Activated T-cell treated with anti-CD3 and anti-CD28 coated beads, Interleukin-2, amount 50 U/mL, for 1 hour (primary cell): ENCODE results near the gene FLT1.

Experiments used
- DNase-seq: peaks from one replicate; pipeline ENCODE4 v3.0.0-alpha.2; 2020

The FLT1 gene

DNA sequence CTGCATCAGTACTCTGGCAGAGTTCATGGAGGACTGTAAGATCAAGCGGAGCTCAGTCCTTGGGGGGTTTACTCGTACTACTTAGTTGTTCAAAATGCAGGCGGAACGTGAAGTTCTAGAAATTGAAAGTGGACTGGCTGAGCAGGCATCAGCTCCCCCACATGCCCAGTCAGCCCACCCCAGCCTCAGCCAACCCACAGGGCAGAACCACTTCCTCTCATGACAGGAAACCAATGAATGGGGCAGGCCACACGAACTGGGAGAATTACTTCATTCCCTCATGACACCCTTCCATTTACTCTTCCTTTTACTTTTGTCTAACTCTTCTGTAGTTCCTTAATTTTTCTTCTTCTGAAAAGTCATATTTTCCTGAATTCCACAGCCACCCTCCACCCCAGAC is 71.9 kb downstream of the FLT1 start:
- no peak for DNase-seq

GRCh38 chr13:28421676-28422410 is 73.1 kb downstream of the FLT1 start:
- no peak for DNase-seq

- no peak for DNase-seq
These were observed 74.2 kb downstream of the FLT1 start for GRCh38 chr13:28420704-28421103.

DNA sequence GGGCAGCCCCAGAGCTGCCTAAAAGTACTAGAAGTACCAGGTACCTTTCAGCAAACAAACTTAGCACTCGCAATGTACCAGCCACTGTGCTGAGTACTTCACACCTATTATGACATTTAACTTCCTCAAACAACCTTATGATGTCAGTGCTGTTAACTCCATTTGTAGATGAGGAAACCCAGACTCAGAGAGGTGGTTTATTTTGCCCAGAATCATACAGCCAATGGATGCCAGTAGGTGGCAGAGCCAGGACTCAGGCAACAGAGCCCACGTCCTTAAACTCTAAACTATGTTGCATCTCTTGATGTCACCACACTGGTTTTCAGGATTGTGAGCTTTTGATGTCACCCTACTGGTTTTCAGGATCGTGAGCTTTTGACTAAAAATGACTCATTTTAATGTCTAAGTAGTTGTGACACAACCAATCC is 78.9 kb downstream of the FLT1 start:
- DNase-seq: no peak

- no peak for DNase-seq
These were observed 80.9 kb downstream of the FLT1 start for GRCh38 chr13:28413999-28414398.

GRCh38 chr13:28412981-28413380 is 81.9 kb downstream of the FLT1 start:
- no peak for DNase-seq

- no peak for DNase-seq
These were observed 83.0 kb downstream of the FLT1 start for GRCh38 chr13:28411831-28412353.

DNA sequence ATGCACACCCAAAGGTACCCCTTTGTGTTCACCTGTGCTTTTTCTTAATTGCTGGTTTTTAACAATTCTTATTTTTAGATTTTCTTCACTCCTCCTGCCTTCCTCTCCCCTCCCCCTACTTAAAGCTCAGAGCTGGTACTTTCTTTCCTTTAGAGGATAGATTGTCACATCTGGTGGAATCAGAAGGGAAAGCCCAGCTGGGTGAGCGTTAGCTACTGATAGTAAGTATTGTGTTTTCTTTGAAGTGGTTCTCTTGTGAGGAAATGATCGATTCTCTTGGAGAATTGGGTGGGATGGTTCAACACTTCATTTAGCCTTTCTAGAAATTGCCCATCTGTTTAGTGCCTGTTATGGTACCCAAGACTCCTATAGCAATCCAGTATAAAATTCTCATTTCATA is 84.8 kb downstream of the FLT1 start:
- no peak for DNase-seq

- no peak for DNase-seq
These were observed 85.3 kb downstream of the FLT1 start for GRCh38 chr13:28409648-28410047.

GRCh38 chr13:28408863-28409262 is 86.1 kb downstream of the FLT1 start:
- no peak for DNase-seq

- no peak for DNase-seq
These were observed 86.6 kb downstream of the FLT1 start for GRCh38 chr13:28408235-28408848.

- no peak for DNase-seq
These were observed 88.1 kb downstream of the FLT1 start for GRCh38 chr13:28406733-28407266.

- no peak for DNase-seq
These were observed 92.9 kb downstream of the FLT1 start for GRCh38 chr13:28402057-28402381.

DNA sequence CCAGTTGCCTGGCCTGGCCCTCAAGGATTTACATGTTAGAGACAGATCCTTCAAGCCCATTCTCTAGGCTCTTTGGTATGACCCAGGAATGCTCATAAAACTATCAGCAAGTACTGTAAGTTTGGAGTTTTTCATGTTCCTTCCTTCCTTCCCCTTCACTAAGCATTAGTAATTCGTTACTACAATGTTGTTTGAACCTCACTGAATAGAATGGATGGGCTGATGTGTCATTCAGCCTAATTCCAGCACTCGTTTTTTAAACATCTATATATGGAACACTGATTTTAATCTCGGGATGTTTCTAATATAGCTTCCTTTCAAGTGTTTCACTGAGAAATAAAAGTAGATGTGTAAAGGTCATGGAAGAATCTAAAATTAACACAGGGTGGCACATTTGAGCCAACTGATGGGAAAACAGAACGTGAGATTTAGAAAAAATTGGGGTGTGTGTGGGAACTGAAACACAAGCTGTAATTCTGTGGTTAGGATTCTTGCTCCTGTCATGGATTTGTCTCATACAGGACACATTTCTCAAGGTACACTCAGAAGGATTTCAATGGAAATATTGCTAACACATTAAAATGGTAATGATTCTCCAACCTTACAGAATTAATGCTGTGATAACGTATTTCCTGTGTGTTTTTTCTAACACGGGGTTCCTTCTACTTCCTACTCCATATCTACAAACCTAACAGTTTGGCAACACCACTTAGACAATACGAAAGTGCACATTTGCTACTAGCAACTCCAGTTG is 93.4 kb downstream of the FLT1 start:
- no peak for DNase-seq

- DNase-seq: no peak
These were observed 98.9 kb downstream of the FLT1 start for GRCh38 chr13:28396053-28396452.

- no peak for DNase-seq
These were observed 100.5 kb downstream of the FLT1 start for GRCh38 chr13:28394422-28394821.

DNA sequence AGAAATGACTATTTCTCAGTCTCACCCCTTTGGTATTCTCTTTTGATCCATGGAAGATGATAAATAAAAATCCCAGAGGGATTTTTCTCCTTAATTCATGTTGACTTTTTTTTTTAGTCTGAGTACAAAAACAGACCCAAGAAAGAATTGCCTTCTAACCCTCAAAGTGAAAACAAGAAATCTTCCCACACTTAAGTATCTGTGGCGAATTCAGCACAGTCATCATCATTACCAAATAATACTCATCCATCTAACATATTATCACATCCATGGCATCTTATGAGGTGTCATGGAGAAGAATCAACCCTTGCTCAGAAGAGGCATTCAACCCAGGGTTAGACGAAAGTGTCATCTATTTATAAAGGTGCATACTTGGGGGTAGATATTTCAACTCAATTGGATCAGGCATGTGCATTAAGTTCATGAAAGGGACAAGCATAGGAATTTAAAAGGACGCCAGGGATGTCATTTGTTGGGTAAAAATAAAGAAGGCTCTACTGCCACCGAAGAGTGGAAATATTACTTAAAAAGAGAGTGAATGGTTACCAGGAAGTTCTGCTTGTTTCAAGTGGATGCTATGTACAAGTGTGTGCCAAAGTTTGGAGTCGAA is 101.9 kb downstream of the FLT1 start:
- DNase-seq: no peak

- DNase-seq: no peak
These were observed 102.5 kb downstream of the FLT1 start for GRCh38 chr13:28392428-28392827.

GRCh38 chr13:28387740-28388501 is 107.0 kb downstream of the FLT1 start:
- DNase-seq: no peak

DNA sequence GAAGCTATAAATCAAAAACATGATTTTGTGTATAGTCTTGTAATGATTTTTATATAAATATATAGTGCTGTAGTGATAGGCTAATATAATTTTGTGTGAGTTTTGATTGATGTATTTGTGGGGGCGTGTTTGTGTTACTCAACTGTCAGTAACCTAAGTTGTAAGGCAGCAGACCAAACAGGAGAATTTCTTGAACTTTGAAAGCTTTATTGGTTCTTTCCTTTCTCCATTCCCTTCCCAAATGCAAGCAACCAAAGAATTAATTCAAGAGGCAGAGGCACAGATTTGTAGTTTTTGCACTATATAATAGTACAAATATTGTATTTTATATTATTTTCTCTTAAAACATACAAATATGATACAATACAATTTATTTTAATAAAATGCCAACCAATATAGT is 109.6 kb downstream of the FLT1 start:
- DNase-seq: no peak

DNA sequence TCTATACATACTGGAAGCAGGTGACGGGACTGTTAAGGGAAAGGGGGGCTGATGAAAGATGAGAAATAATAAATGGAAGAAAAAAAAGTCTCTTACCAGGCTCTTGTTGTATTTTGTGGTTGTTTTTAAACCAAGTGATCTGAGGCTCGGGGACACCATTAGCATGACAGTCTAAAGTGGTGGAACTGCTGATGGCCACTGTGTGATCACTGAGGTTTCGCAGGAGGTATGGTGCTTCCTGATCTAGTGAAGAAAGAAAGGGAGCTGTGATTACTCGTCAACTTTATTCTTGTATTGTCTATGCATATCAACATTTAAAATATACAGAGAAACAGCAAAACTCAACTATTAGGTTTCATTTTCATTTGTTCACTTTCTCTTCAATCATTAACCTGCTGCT is 110.1 kb downstream of the FLT1 start:
- no peak for DNase-seq

DNA sequence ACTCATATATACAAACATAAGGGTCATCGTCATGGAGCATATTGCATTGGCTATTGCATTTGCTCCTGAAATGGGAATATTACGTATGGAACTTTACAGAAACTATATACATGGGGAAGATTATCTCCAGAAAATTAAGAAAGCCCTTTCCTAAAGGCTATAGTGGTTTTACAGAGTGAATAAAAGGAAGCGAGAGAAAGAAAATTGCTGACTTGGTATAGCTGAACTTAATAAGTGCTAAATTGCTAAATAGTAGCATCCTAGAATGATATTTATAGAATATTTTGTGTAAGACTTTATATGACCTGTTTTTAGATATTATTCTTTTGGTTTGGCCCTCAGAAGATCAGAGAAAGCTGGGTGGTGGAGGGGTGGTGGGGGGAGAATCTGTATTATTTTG is 114.6 kb downstream of the FLT1 start:
- no peak for DNase-seq
